OCI-LY1 (cell line): ENCODE data around the gene KCNJ15.

Experiments used
- H2AFZ ChIP-seq: fragments of 200-600 bp; sonication (generic), shearing (Covaris generic); 2 replicates; pipeline ENCODE4 v1.6.0; 2014; ENCODE audit warnings: antibody characterized with exemption, mild to moderate bottlenecking, low read length
- H3F3A ChIP-seq: fragments of 200-600 bp; sonication (generic), shearing (Covaris generic); 2 replicates; pipeline ENCODE4 v1.6.0; 2014; ENCODE audit warnings: mild to moderate bottlenecking, antibody characterized with exemption, low read length, moderate library complexity; ENCODE audit not compliant: insufficient read depth
- H3K27ac ChIP-seq: fragments of 200-600 bp; sonication (generic); 2 replicates; pipeline ENCODE4 v1.5.1; 2014; ENCODE audit warnings: low read length, mixed run types, mild to moderate bottlenecking, low read depth; ENCODE audit not compliant: poor library complexity, severe bottlenecking
- H3K27me3 ChIP-seq: fragments of 200-600 bp; sonication (generic); 2 replicates; pipeline ENCODE4 v1.6.0; 2014; ENCODE audit warnings: antibody characterized with exemption, mild to moderate bottlenecking, low read length, moderate library complexity; ENCODE audit not compliant: insufficient read depth
- H3K36me3 ChIP-seq: fragments of 200-600 bp; sonication (generic); 2 replicates; pipeline ENCODE4 v1.6.1; 2014; ENCODE audit warnings: mild to moderate bottlenecking, antibody characterized with exemption, low read length, moderate library complexity, mixed read lengths; ENCODE audit not compliant: insufficient read depth
- H3K4me1 ChIP-seq: fragments of 200-600 bp; sonication (generic); 2 replicates; pipeline ENCODE4 v1.5.1; 2014; ENCODE audit warnings: mild to moderate bottlenecking, low read length, moderate library complexity; ENCODE audit not compliant: insufficient read depth, severe bottlenecking
- H3K4me2 ChIP-seq: fragments of 200-600 bp; sonication (generic), shearing (Covaris generic); 2 replicates; pipeline ENCODE4 v1.6.1; 2014; ENCODE audit warnings: low read length
- H3K4me3 ChIP-seq: fragments of 200-600 bp; sonication (generic); 2 replicates; pipeline ENCODE4 v1.5.1; 2014; ENCODE audit warnings: low read length, low read depth, mild to moderate bottlenecking, mixed read lengths; ENCODE audit not compliant: poor library complexity, severe bottlenecking
- H3K79me2 ChIP-seq: fragments of 200-600 bp; shearing (Covaris generic); 2 replicates; pipeline ENCODE4 v1.6.1; 2016; ENCODE audit warnings: mixed run types, low read length, mixed read lengths; ENCODE audit not compliant: insufficient read depth
- H3K9ac ChIP-seq: fragments of 200-600 bp; sonication (generic), shearing (Covaris generic); 2 replicates; pipeline ENCODE4 v1.6.1; 2014; ENCODE audit warnings: mild to moderate bottlenecking, low read length, mixed read lengths
- H3K9me2 ChIP-seq: fragments of 200-600 bp; sonication (generic), shearing (Covaris generic); 2 replicates; pipeline ENCODE4 v1.6.1; 2014; ENCODE audit warnings: low read depth, mild to moderate bottlenecking, low read length, mixed read lengths
- H3K9me3 ChIP-seq: fragments of 200-600 bp; shearing (Covaris generic); 2 replicates; pipeline ENCODE4 v1.6.1; 2014; ENCODE audit warnings: low read length, mixed read lengths
- H4K20me1 ChIP-seq: fragments of 200-600 bp; sonication (generic), shearing (Covaris generic); 2 replicates; pipeline ENCODE4 v1.6.0; 2016; ENCODE audit warnings: mild to moderate bottlenecking, low read length; ENCODE audit not compliant: insufficient read depth
- EZH2 ChIP-seq: fragments of 200-600 bp; sonication (generic), shearing (Covaris generic); IDR thresholded peaks from 2 replicates; pipeline ENCODE4 v1.8.0; 2017; ENCODE audit warnings: borderline replicate concordance, mixed run types, mild to moderate bottlenecking, antibody characterized with exemption, low read length, moderate library complexity, mixed read lengths
- TF ChIP-seq, protein P1 (sequence below): fragments of 200-600 bp; sonication (generic), shearing (Covaris generic); IDR thresholded peaks from 2 replicates; pipeline ENCODE4 v1.5.1; 2017; ENCODE audit warnings: mild to moderate bottlenecking, antibody characterized with exemption, low read length, moderate library complexity, mixed read lengths

KCNJ15 gene

DNA sequence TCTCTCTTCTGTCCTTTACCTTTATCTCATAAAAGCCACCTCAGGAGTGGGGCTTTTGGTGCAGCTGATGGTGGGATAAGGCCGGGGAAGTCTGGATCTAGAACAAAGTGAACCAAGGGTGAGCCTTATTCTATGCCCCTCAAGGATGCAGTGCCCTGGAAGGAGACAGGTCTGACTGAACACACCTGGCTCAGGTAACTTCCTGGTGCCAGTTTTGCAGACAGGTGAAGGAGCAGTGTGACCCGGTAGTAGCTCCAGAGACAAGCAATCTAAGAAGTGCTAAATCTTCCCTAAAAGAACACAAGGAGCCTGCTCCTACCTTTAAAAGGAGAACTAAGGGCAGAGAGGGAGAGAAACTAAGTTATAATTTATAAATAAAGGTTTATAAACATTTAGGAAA lies 2.9 kb downstream of the KCNJ15 start:
- no peaks in the 10 kb centered on the region for H3K36me3 ChIP-seq

GRCh38 chr21:38260426-38260825 lies 3.6 kb downstream of the KCNJ15 start:
- H3F3A ChIP-seq, result no peaks in the 10 kb centered on the region
- TF ChIP-seq, protein P1, sequence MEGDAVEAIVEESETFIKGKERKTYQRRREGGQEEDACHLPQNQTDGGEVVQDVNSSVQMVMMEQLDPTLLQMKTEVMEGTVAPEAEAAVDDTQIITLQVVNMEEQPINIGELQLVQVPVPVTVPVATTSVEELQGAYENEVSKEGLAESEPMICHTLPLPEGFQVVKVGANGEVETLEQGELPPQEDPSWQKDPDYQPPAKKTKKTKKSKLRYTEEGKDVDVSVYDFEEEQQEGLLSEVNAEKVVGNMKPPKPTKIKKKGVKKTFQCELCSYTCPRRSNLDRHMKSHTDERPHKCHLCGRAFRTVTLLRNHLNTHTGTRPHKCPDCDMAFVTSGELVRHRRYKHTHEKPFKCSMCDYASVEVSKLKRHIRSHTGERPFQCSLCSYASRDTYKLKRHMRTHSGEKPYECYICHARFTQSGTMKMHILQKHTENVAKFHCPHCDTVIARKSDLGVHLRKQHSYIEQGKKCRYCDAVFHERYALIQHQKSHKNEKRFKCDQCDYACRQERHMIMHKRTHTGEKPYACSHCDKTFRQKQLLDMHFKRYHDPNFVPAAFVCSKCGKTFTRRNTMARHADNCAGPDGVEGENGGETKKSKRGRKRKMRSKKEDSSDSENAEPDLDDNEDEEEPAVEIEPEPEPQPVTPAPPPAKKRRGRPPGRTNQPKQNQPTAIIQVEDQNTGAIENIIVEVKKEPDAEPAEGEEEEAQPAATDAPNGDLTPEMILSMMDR, result no peak
- no peak for TF ChIP-seq EZH2
- H3K36me3 ChIP-seq, result no peaks in the 10 kb centered on the region
- no peak overlapping the region for H3K27ac ChIP-seq
- no peaks in the 10 kb centered on the region for H3K9me3 ChIP-seq
- H3K4me3 ChIP-seq, result no peak overlapping the region
- no peak overlapping the region for H3K4me2 ChIP-seq
- no peaks in the 10 kb centered on the region for H4K20me1 ChIP-seq
- no peaks in the 10 kb centered on the region for H3K9me2 ChIP-seq
- no peak overlapping the region for H2AFZ ChIP-seq
- H3K4me1 ChIP-seq, result no peaks in the 10 kb centered on the region
- H3K9ac ChIP-seq, result no peak overlapping the region
- H3K27me3 ChIP-seq, result no peaks in the 10 kb centered on the region
- H3K79me2 ChIP-seq, result no peaks in the 10 kb centered on the region

More for the DNA sequence above, 2.9 kb downstream of the KCNJ15 start:
- H3K27ac ChIP-seq, result no peak overlapping the region
- no peak overlapping the region for H3K4me3 ChIP-seq
- no peaks in the 10 kb centered on the region for H3K9me3 ChIP-seq
- no peaks in the 10 kb centered on the region for H3K9me2 ChIP-seq
- H3K4me2 ChIP-seq, result no peak overlapping the region
- H3K27me3 ChIP-seq, result no peaks in the 10 kb centered on the region
- H3F3A ChIP-seq, result no peaks in the 10 kb centered on the region
- H3K9ac ChIP-seq, result no peak overlapping the region
- TF ChIP-seq, protein P1, result no peak
- TF ChIP-seq EZH2, result no peak
- no peaks in the 10 kb centered on the region for H4K20me1 ChIP-seq
- no peak overlapping the region for H2AFZ ChIP-seq
- no peaks in the 10 kb centered on the region for H3K4me1 ChIP-seq
- H3K79me2 ChIP-seq, result no peaks in the 10 kb centered on the region

GRCh38 chr21:38261851-38262250 lies 5.1 kb downstream of the KCNJ15 start:
- Histone ChIP-seq H4K20me1 (no peaks in the 10 kb centered on the region), H3K4me1 (no peaks in the 10 kb centered on the region), H3K4me3 (no peak overlapping the region), H3K27ac (no peak overlapping the region), H3K9ac (no peak overlapping the region), H2AFZ (no peak overlapping the region), H3K9me3 (no peaks in the 10 kb centered on the region), H3K9me2 (no peaks in the 10 kb centered on the region), H3F3A (no peaks in the 10 kb centered on the region), H3K27me3 (no peaks in the 10 kb centered on the region), H3K4me2 (no peak overlapping the region), H3K36me3 (no peaks in the 10 kb centered on the region), H3K79me2 (no peaks in the 10 kb centered on the region)
- TF ChIP-seq, protein P1, result no peak
- TF ChIP-seq EZH2, result no peak
